NT2/D1 (cell line): Measurements from ENCODE around the gene SNX27.

ENCODE experiments used
- SUZ12 ChIP-seq: IDR thresholded peaks from 2 replicates; pipeline ENCODE4 v1.6.1; 2011; ENCODE audit not compliant: insufficient read length, insufficient read depth; ENCODE audit errors: extremely low read depth
- YY1 ChIP-seq: IDR thresholded peaks from 2 replicates; pipeline ENCODE4 v1.6.1; 2011; ENCODE audit not compliant: insufficient read length, insufficient read depth
- ZNF274 ChIP-seq: IDR thresholded peaks from 2 replicates; pipeline ENCODE4 v1.6.1; 2011; ENCODE audit warnings: mild to moderate bottlenecking, low read depth, low read length

GRCh38 chr1:151606384-151606783 lies 5.5 kb upstream of the SNX27 start:
- no peak for TF ChIP-seq YY1
- no peak for TF ChIP-seq SUZ12
- no peak for TF ChIP-seq ZNF274
